ENCODE results near the gene SP2. TPM values are rescaled to one million over a fixed set of nuclear protein-coding genes. Genes with fewer than 3 reads are reported as not detected.

The SP2 gene
- polyA plus RNA-seq, 1 donor = 17.9 TPM

- DNase-seq = peak in 1 of 2 donors; percentile 60
- Histone ChIP-seq H3K4me3 (ENCODE audit: low read length) (no peak overlapping the region), H3K9me3 (ENCODE audit: control insufficient read depth, low read depth, low read length) (no peaks in the 10 kb centered on the region), H3K4me1 (ENCODE audit: control insufficient read depth, insufficient read depth, low read length) (peaks cover 72% of the 10 kb centered on the region), H3K27ac (ENCODE audit: low read length) (peak overlapping the region; percentile 89), H3K27me3 (ENCODE audit: control insufficient read depth, insufficient read depth, low read length) (no peaks in the 10 kb centered on the region), H3K36me3 (ENCODE audit: control insufficient read depth, insufficient read depth, low read length) (no peaks in the 10 kb centered on the region)
- WGBS (ENCODE audit: insufficient coverage, low lambda C conversion rate) = no CpG with 5 or more reads among the region's 5 CpGs
Observed at GRCh38 chr17:47964856-47965255, 68.8 kb downstream of the SP2 start.

- peak; percentile 93 to 98 for DNase-seq
- no CpG with 5 or more reads among the region's 1 CpG for WGBS (ENCODE audit: insufficient coverage, low lambda C conversion rate)
- H3K36me3 ChIP-seq (ENCODE audit: control insufficient read depth, insufficient read depth, low read length) = no peaks in the 10 kb centered on the region
- H3K9me3 ChIP-seq (ENCODE audit: control insufficient read depth, low read depth, low read length) = no peaks in the 10 kb centered on the region
- H3K4me3 ChIP-seq (ENCODE audit: low read length) = no peak overlapping the region
- H3K27me3 ChIP-seq (ENCODE audit: control insufficient read depth, insufficient read depth, low read length) = no peaks in the 10 kb centered on the region
- H3K4me1 ChIP-seq (ENCODE audit: control insufficient read depth, insufficient read depth, low read length) = peaks cover 65% of the 10 kb centered on the region
- peak overlapping the region; percentile 89 for H3K27ac ChIP-seq (ENCODE audit: low read length)
Observed at GRCh38 chr17:47966079-47966519, 70.1 kb downstream of the SP2 start.

GRCh38 chr17:47967607-47968252 lies 71.7 kb downstream of the SP2 start:
- Histone ChIP-seq H3K4me3 (ENCODE audit: low read length) (no peak overlapping the region), H3K36me3 (ENCODE audit: control insufficient read depth, insufficient read depth, low read length) (no peaks in the 10 kb centered on the region), H3K27ac (ENCODE audit: low read length) (peak overlapping the region; percentile 89), H3K9me3 (ENCODE audit: control insufficient read depth, low read depth, low read length) (no peaks in the 10 kb centered on the region), H3K27me3 (ENCODE audit: control insufficient read depth, insufficient read depth, low read length) (no peaks in the 10 kb centered on the region), H3K4me1 (ENCODE audit: control insufficient read depth, insufficient read depth, low read length) (peaks cover 61% of the 10 kb centered on the region)
- WGBS (ENCODE audit: insufficient coverage, low lambda C conversion rate) = no CpG with 5 or more reads among the region's 5 CpGs
- DNase-seq = peak in 1 of 2 donors; percentile 66

GRCh38 chr17:47968836-47969235 lies 72.8 kb downstream of the SP2 start:
- no CpG with 5 or more reads among the region's 5 CpGs for WGBS (ENCODE audit: insufficient coverage, low lambda C conversion rate)
- Histone ChIP-seq H3K4me1 (ENCODE audit: control insufficient read depth, insufficient read depth, low read length) (peaks cover 61% of the 10 kb centered on the region), H3K4me3 (ENCODE audit: low read length) (no peak overlapping the region), H3K36me3 (ENCODE audit: control insufficient read depth, insufficient read depth, low read length) (peaks cover 8% of the 10 kb centered on the region), H3K27me3 (ENCODE audit: control insufficient read depth, insufficient read depth, low read length) (no peaks in the 10 kb centered on the region), H3K27ac (ENCODE audit: low read length) (peak overlapping the region; percentile 89), H3K9me3 (ENCODE audit: control insufficient read depth, low read depth, low read length) (no peaks in the 10 kb centered on the region)
- DNase-seq = peak in 1 of 2 donors; percentile 56

GRCh38 chr17:47969930-47970724 lies 74.1 kb downstream of the SP2 start:
- Histone ChIP-seq H3K36me3 (ENCODE audit: control insufficient read depth, insufficient read depth, low read length) (peaks cover 19% of the 10 kb centered on the region), H3K27me3 (ENCODE audit: control insufficient read depth, insufficient read depth, low read length) (no peaks in the 10 kb centered on the region), H3K27ac (ENCODE audit: low read length) (peak overlapping the region; percentile 59), H3K4me3 (ENCODE audit: low read length) (peak overlapping the region; percentile 39), H3K9me3 (ENCODE audit: control insufficient read depth, low read depth, low read length) (no peaks in the 10 kb centered on the region), H3K4me1 (ENCODE audit: control insufficient read depth, insufficient read depth, low read length) (peaks cover 49% of the 10 kb centered on the region)
- WGBS (ENCODE audit: insufficient coverage, low lambda C conversion rate) = 0% methylated on average over 2 of the region's 15 CpGs
- no peak for DNase-seq

- no CpG with 5 or more reads among the region's 62 CpGs for WGBS (ENCODE audit: insufficient coverage, low lambda C conversion rate)
- H3K36me3 ChIP-seq (ENCODE audit: control insufficient read depth, insufficient read depth, low read length) = peaks cover 26% of the 10 kb centered on the region
- peaks cover 43% of the 10 kb centered on the region for H3K4me1 ChIP-seq (ENCODE audit: control insufficient read depth, insufficient read depth, low read length)
- H3K27ac ChIP-seq (ENCODE audit: low read length) = peak within 1 kb of the TSS; percentile 63
- no peaks in the 10 kb centered on the region for H3K9me3 ChIP-seq (ENCODE audit: control insufficient read depth, low read depth, low read length)
- peak; percentile 100 for DNase-seq
- H3K4me3 ChIP-seq (ENCODE audit: low read length) = peak within 1 kb of the TSS; percentile 95
- no peaks in the 10 kb centered on the region for H3K27me3 ChIP-seq (ENCODE audit: control insufficient read depth, insufficient read depth, low read length)
Observed at GRCh38 chr17:47970725-47971499, 74.9 kb downstream of the SP2 start, which contains the start of gene CDK5RAP3. CDK5RAP3 (plus strand) TSS chr17:47971113; CDS start chr17:47971147, 34 bp downstream.

- WGBS (ENCODE audit: insufficient coverage, low lambda C conversion rate) = no CpG with 5 or more reads among the region's 8 CpGs
- Histone ChIP-seq H3K4me3 (ENCODE audit: low read length) (no peak overlapping the region), H3K27ac (ENCODE audit: low read length) (no peak overlapping the region), H3K4me1 (ENCODE audit: control insufficient read depth, insufficient read depth, low read length) (peaks cover 23% of the 10 kb centered on the region), H3K36me3 (ENCODE audit: control insufficient read depth, insufficient read depth, low read length) (peaks cover 45% of the 10 kb centered on the region), H3K27me3 (ENCODE audit: control insufficient read depth, insufficient read depth, low read length) (no peaks in the 10 kb centered on the region), H3K9me3 (ENCODE audit: control insufficient read depth, low read depth, low read length) (no peaks in the 10 kb centered on the region)
- no peak for DNase-seq
Observed at GRCh38 chr17:47973541-47973940, 77.5 kb downstream of the SP2 start.

GRCh38 chr17:47975189-47975822 lies 79.3 kb downstream of the SP2 start:
- Histone ChIP-seq H3K27ac (ENCODE audit: low read length) (no peak overlapping the region), H3K4me3 (ENCODE audit: low read length) (no peak overlapping the region), H3K36me3 (ENCODE audit: control insufficient read depth, insufficient read depth, low read length) (peaks cover 63% of the 10 kb centered on the region), H3K27me3 (ENCODE audit: control insufficient read depth, insufficient read depth, low read length) (no peaks in the 10 kb centered on the region), H3K4me1 (ENCODE audit: control insufficient read depth, insufficient read depth, low read length) (peaks cover 10% of the 10 kb centered on the region), H3K9me3 (ENCODE audit: control insufficient read depth, low read depth, low read length) (no peaks in the 10 kb centered on the region)
- DNase-seq = no peak
- no CpG with 5 or more reads among the region's 15 CpGs for WGBS (ENCODE audit: insufficient coverage, low lambda C conversion rate)

- DNase-seq = no peak
- no peaks in the 10 kb centered on the region for H3K27me3 ChIP-seq (ENCODE audit: control insufficient read depth, insufficient read depth, low read length)
- H3K4me3 ChIP-seq (ENCODE audit: low read length) = no peak overlapping the region
- no peaks in the 10 kb centered on the region for H3K9me3 ChIP-seq (ENCODE audit: control insufficient read depth, low read depth, low read length)
- no peak overlapping the region for H3K27ac ChIP-seq (ENCODE audit: low read length)
- WGBS (ENCODE audit: insufficient coverage, low lambda C conversion rate) = no CpG with 5 or more reads among the region's 10 CpGs
- peaks cover 68% of the 10 kb centered on the region for H3K36me3 ChIP-seq (ENCODE audit: control insufficient read depth, insufficient read depth, low read length)
- peaks cover 10% of the 10 kb centered on the region for H3K4me1 ChIP-seq (ENCODE audit: control insufficient read depth, insufficient read depth, low read length)
Observed at GRCh38 chr17:47975823-47976205, 79.8 kb downstream of the SP2 start.

- Histone ChIP-seq H3K4me1 (ENCODE audit: control insufficient read depth, insufficient read depth, low read length) (peaks cover 3% of the 10 kb centered on the region), H3K27ac (ENCODE audit: low read length) (no peak overlapping the region), H3K36me3 (ENCODE audit: control insufficient read depth, insufficient read depth, low read length) (peaks cover 91% of the 10 kb centered on the region), H3K4me3 (ENCODE audit: low read length) (no peak overlapping the region), H3K9me3 (ENCODE audit: control insufficient read depth, low read depth, low read length) (no peaks in the 10 kb centered on the region), H3K27me3 (ENCODE audit: control insufficient read depth, insufficient read depth, low read length) (no peaks in the 10 kb centered on the region)
- WGBS (ENCODE audit: insufficient coverage, low lambda C conversion rate) = no CpG with 5 or more reads among the region's 7 CpGs
- peak in 1 of 2 donors; percentile 31 for DNase-seq
Observed at GRCh38 chr17:47978324-47978723, 82.3 kb downstream of the SP2 start.
